ENCODE results near the gene HSBP1.

- TF ChIP-seq, protein P1, sequence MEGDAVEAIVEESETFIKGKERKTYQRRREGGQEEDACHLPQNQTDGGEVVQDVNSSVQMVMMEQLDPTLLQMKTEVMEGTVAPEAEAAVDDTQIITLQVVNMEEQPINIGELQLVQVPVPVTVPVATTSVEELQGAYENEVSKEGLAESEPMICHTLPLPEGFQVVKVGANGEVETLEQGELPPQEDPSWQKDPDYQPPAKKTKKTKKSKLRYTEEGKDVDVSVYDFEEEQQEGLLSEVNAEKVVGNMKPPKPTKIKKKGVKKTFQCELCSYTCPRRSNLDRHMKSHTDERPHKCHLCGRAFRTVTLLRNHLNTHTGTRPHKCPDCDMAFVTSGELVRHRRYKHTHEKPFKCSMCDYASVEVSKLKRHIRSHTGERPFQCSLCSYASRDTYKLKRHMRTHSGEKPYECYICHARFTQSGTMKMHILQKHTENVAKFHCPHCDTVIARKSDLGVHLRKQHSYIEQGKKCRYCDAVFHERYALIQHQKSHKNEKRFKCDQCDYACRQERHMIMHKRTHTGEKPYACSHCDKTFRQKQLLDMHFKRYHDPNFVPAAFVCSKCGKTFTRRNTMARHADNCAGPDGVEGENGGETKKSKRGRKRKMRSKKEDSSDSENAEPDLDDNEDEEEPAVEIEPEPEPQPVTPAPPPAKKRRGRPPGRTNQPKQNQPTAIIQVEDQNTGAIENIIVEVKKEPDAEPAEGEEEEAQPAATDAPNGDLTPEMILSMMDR (CRISPR knock-in tag; IDR thresholded peaks at IDR 0.05) = no peak
- TF ChIP-seq ZNF232 (CRISPR knock-in tag; IDR thresholded peaks at IDR 0.05; ENCODE audit: borderline replicate concordance) = no peak
- no peak for TF ChIP-seq TAF1 (CRISPR knock-in tag; IDR thresholded peaks at IDR 0.05)
- no peak for TF ChIP-seq NR2C2 (CRISPR knock-in tag; IDR thresholded peaks at IDR 0.05; ENCODE audit: borderline replicate concordance)
- no peak for TF ChIP-seq ZFP1 (CRISPR knock-in tag; IDR thresholded peaks at IDR 0.05)
- TF ChIP-seq TBP (CRISPR knock-in tag; IDR thresholded peaks at IDR 0.05) = no peak
- TF ChIP-seq HOXA9 (CRISPR knock-in tag; IDR thresholded peaks at IDR 0.05; ENCODE audit: borderline replicate concordance) = no peak
- TF ChIP-seq POLR2AphosphoS5 (IDR thresholded peaks at IDR 0.05; ENCODE audit: low read depth, low read length) = no peak
- no peak for TF ChIP-seq BHLHE40 (IDR thresholded peaks at IDR 0.05; ENCODE audit: low read length)
- no peak for TF ChIP-seq ZBTB8A (CRISPR knock-in tag; IDR thresholded peaks at IDR 0.05; ENCODE audit: borderline replicate concordance, low read depth)
- no peak for TF ChIP-seq MAZ (IDR thresholded peaks at IDR 0.05; ENCODE audit: borderline replicate concordance, low read depth, low read length)
- no peak for TF ChIP-seq MAZ (CRISPR knock-in tag; IDR thresholded peaks at IDR 0.05; ENCODE audit: low read depth)
- no peak for TF ChIP-seq PHF8 (CRISPR knock-in tag; IDR thresholded peaks at IDR 0.05)
- TF ChIP-seq FOXA1 (IDR thresholded peaks at IDR 0.05) = no peak
- no peak for TF ChIP-seq FOXA1 (CRISPR knock-in tag; IDR thresholded peaks at IDR 0.05)
Measured at GRCh38 chr16:83802135-83802534, 5.6 kb upstream of the HSBP1 start.
